H1 (cell line): ENCODE data around the gene SAMD4A. TPM values are rescaled to one million over a fixed set of nuclear protein-coding genes. Genes with fewer than 3 reads are reported as not detected.
A peak's percentile ranks its signal among the peaks of the same experiment; 100 is the strongest.

ENCODE experiments used
- CBX5 ChIP-seq: fragments of 300-800, 300-1000 bp; sonication (generic); IDR thresholded peaks from 2 replicates; pipeline ENCODE4 v1.7.1; 2016; ENCODE audit warnings: antibody characterized with exemption, low read length, low read depth
- E2F6 ChIP-seq: IDR thresholded peaks from 2 replicates; pipeline ENCODE4 v1.6.1; 2012; ENCODE audit warnings: inconsistent platforms
- EP300 ChIP-seq, 2 experiments: IDR thresholded peaks; 1 replicate in 1 of 2; 2 replicates in 1 of 2; pipeline ENCODE4 v1.6.1; 2011 to 2012; ENCODE audit warnings: low read depth in 2 of 2, low read length in 2 of 2, mild to moderate bottlenecking in 2 of 2, borderline replicate concordance in 1 of 2, inconsistent platforms in 1 of 2, moderate library complexity in 1 of 2
- GTF2F1 ChIP-seq: IDR thresholded peaks from 2 replicates; pipeline ENCODE4 v1.6.1; 2012; ENCODE audit warnings: low read depth, low read length, improper control_type of control experiment, borderline replicate concordance
- JUND ChIP-seq: IDR thresholded peaks from 2 replicates; pipeline ENCODE4 v1.6.1; 2011; ENCODE audit warnings: mild to moderate bottlenecking, improper control_type of control experiment, low read length
- KDM1A ChIP-seq: fragments of 200-600, 300-600 bp; sonication (generic); IDR thresholded peaks from 2 replicates; pipeline ENCODE4 v1.7.1; 2016; ENCODE audit warnings: mild to moderate bottlenecking, low read length, borderline replicate concordance
- KDM4A ChIP-seq: IDR thresholded peaks from one replicate; pipeline ENCODE4 v1.7.1; 2012; ENCODE audit warnings: low read depth, mild to moderate bottlenecking, moderate library complexity, low read length, inconsistent platforms; ENCODE audit not compliant: severe bottlenecking
- NRF1 ChIP-seq: IDR thresholded peaks from 2 replicates; pipeline ENCODE4 v1.6.1; 2011; ENCODE audit warnings: mild to moderate bottlenecking, low read depth, low read length, improper control_type of control experiment
- SIN3A ChIP-seq, 2 experiments: IDR thresholded peaks in 1 of 2; conservative IDR thresholded peaks in 1 of 2; 2 replicates each; pipeline ENCODE4 v1.6.1; 2011 to 2012; ENCODE audit warnings: low read length in 2 of 2, improper control_type of control experiment in 1 of 2, low read depth in 1 of 2, mild to moderate bottlenecking in 1 of 2
- TAF1 ChIP-seq: IDR thresholded peaks from 2 replicates; pipeline ENCODE4 v1.6.1; 2011; ENCODE audit warnings: mild to moderate bottlenecking, low read depth, low read length
- TAF7 ChIP-seq: optimal IDR thresholded peaks from 2 replicates; pipeline ENCODE3; 2011; ENCODE audit warnings: low read depth, mild to moderate bottlenecking, inconsistent platforms, low read length, moderate library complexity, borderline replicate concordance
- TBP ChIP-seq: IDR thresholded peaks from 2 replicates; pipeline ENCODE4 v1.6.1; 2011; ENCODE audit warnings: low read depth, low read length, improper control_type of control experiment
- polyA plus RNA-seq, 7 experiments: library from polyadenylated mRNA; depleted of rRNA in 3 of 7; stranded (reverse) in 5 of 7; unstranded in 2 of 7; fragments of >200 nt in 5 of 7; fragments of 200-250 nt in 2 of 7; gene quantifications; 1 replicate in 5 of 7; 2 replicates in 1 of 7; 4 replicates in 1 of 7; pipeline versions ENCODE4 v1.2.1 to v1.2.3, GENCODE V29; 2011 to 2013; ENCODE audit warnings: missing spikeins in 2 of 7, mixed read lengths in 2 of 7
- total RNA-seq: library from RNA; stranded (reverse); fragmentation: NEBNext Ultra II Directional; extraction: Animal tissue kit (Norgen Biotek cat#: 25700); gene quantifications from 2 replicates; pipeline ENCODE4 v1.2.1, GENCODE V29; 2021

Gene SAMD4A
- total and polyA plus RNA-seq, 2 of the 8 experiments (the other 6 are each of a cell fraction or from before 2014, with no cell fraction given): 2.4 to 12.3 TPM

DNA sequence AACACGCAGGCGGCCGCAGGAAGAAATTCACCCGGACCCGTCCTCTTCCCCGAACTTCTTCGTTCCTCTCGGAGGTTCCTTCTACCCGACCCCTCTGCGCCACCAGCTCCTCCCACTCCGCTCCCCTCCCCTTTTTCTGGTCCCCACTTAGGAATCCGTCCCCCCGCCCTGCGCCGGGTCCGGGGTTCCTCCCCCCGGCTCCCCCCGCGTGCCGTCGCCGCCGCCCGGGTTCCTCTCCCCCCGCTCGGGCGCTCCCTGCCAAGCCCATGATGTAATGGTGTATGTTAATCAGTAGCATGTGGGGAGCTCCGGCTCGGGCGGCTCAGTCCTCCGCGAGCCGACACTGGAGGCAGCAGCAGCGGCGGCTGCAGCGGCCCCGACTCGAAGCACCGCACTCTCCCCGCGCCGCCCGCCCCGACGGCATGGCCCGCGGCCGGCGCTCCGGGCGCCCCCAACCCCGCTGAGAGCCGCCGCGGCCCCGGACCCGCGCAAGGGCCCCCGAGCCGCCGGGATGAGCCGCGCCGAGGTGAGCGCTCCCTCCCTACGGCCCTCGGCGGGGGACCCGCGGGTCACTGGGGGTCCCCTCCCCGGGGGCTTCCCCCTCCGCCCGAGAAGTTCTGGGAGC lies 1.0 kb upstream of the SAMD4A start (continued):
- TF ChIP-seq EP300 (IDR thresholded peaks at IDR 0.05; ENCODE audit: borderline replicate concordance in 1 of 2, low read depth in 2 of 2, low read length in 2 of 2) (peak in 1 of 2 experiments; percentile 11; a peak in 1 of 3 replicates), KDM1A (0 out of 2 replicates have a peak, but pooled peaks have one; percentile 8), JUND (peak; percentile 20; the same call in 1 of the 2 replicates), NRF1 (no peak), TAF7 (peak; percentile 58), GTF2F1 (no peak), SIN3A (conservative IDR thresholded peaks at IDR 0.05 in 1 of 2, IDR thresholded peaks at IDR 0.05 in 1 of 2; ENCODE audit: low read depth in 1 of 2, low read length in 2 of 2) (no peak; a peak in 1 of 4 replicates), CBX5 (no peak), TAF1 (peak; percentile 86), KDM4A (peak; percentile 7), TBP (peak; percentile 51; the same call in 1 of the 2 replicates), E2F6 (peak; percentile 29; the same call in 1 of the 2 replicates)
